ENCODE data around the gene ENOX2. TPM values are rescaled to one million over a fixed set of nuclear protein-coding genes. Genes with fewer than 3 reads are reported as not detected.
"Not testable (repeated sequence)": the region's sequence is repeated elsewhere in the genome, so short reads cannot be mapped to it uniquely, and the experiment has no call there.

The ENOX2 gene
- total and polyA plus RNA-seq, 9 donors, result 6.5 to 20.8 (median 16.3) TPM

DNA sequence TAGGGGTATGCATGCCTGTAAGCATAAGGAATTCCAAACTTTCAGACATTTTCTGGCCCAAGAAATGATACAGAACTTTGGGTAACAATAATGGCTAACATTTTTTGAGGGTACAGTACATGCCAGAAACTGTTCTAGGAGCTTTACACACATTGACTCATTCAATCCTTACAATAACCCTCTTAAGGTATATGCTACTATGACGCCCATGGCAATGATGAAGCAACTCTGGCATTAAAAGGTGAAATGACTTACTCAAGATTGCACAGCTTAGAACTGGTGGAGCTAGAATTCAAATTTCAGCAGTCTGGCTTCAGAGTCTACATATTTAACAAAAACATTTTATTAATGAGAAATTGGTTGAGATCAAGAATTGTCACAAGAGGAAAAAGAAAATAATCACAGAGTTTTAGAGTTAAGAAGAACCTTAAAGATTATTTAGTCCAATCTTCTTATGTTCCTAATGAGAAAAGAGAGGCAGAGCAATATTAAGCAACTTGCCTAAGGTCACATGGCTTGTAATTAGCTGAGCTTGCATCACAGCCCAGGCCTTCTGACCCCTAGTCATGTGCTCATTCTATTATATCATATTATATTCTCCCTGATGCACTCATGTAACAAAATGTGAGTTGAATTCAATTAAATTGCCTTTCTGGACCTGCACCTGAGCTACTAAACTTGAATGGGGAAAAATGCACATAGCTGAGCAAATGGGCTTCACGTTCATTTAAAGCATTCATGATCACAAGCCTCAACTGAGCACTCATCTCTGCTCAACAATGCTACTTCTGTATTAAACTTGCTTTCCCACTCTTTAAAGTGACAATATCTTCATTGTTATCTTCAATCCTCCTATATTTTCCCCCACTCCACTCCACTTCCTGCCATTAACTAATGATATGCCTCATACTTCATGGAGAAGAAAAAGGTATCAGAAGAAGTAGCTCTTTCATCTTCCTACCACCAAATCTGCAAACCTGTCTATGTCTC is 73.2 kb downstream of the ENOX2 start:
- no peaks in the 10 kb centered on the region for H3K27me3 ChIP-seq (ENCODE audit: control insufficient read depth, insufficient read depth, low read length)
- no peak overlapping the region for H3K27ac ChIP-seq (ENCODE audit: low read length)
- H3K4me1 ChIP-seq (ENCODE audit: control insufficient read depth, insufficient read depth, low read length), result no peaks in the 10 kb centered on the region
- no peak overlapping the region for H3K4me3 ChIP-seq (ENCODE audit: low read length)
- H3K36me3 ChIP-seq (ENCODE audit: control insufficient read depth, insufficient read depth, low read length), result no peaks in the 10 kb centered on the region
- DNase-seq, result no peak
- WGBS (ENCODE audit: insufficient coverage), result 82% methylated on average over 1 of the region's 2 CpGs
- no peaks in the 10 kb centered on the region for H3K9me3 ChIP-seq (replicated peaks; ENCODE audit: control insufficient read depth, low read depth, low read length)

DNA sequence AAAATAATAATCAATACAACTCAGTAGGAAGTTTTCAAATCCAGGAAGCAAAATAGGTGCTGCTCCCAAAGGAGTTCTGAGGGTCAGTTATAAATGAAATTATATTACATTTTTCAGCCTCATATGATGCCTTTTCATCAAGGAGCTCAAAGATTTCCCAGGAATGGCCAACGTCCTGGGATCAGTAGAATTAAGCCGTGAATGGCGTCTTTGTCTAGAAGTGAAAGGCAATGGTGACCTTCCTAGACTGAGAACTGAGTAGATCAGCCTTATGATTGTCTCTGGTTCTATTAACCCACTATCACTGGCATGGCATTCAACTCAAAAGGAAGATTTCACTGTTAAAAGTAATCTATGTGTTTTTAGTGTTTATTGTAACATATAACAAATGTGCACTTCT is 74.4 kb downstream of the ENOX2 start:
- Histone ChIP-seq H3K4me3 (ENCODE audit: low read length) (no peak overlapping the region), H3K4me1 (ENCODE audit: control insufficient read depth, insufficient read depth, low read length) (no peaks in the 10 kb centered on the region), H3K36me3 (ENCODE audit: control insufficient read depth, insufficient read depth, low read length) (no peaks in the 10 kb centered on the region), H3K9me3 (replicated peaks; ENCODE audit: control insufficient read depth, low read depth, low read length) (no peaks in the 10 kb centered on the region), H3K27me3 (ENCODE audit: control insufficient read depth, insufficient read depth, low read length) (no peaks in the 10 kb centered on the region), H3K27ac (ENCODE audit: low read length) (no peak overlapping the region)
- 80% methylated on average over 3 of the region's 3 CpGs for WGBS (ENCODE audit: insufficient coverage)
- no peak for DNase-seq

DNA sequence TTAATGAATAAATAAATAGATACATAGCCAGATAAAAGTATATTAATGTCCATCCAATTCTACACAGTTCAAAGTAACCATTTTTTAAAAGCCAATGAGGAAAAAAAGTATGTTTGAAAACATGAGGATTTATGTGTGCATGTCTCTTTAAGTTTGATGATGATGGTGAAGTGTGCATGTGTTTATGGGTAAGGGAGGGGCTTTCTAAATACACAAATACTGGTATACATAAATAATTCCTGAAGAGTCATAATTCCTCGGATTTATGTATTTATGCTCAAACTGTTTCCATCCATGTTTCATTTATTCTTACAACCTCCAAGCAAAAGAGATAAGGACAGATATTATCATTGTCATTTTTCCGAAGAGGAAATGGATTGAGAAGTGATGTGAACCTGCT is 75.4 kb downstream of the ENOX2 start:
- no peak for DNase-seq
- no CpG with 5 or more reads among the region's 2 CpGs for WGBS (ENCODE audit: insufficient coverage)
- Histone ChIP-seq H3K9me3 (replicated peaks; ENCODE audit: control insufficient read depth, low read depth, low read length) (no peaks in the 10 kb centered on the region), H3K27me3 (ENCODE audit: control insufficient read depth, insufficient read depth, low read length) (no peaks in the 10 kb centered on the region), H3K36me3 (ENCODE audit: control insufficient read depth, insufficient read depth, low read length) (no peaks in the 10 kb centered on the region), H3K4me3 (ENCODE audit: low read length) (no peak overlapping the region), H3K27ac (ENCODE audit: low read length) (no peak overlapping the region), H3K4me1 (ENCODE audit: control insufficient read depth, insufficient read depth, low read length) (no peaks in the 10 kb centered on the region)

DNA sequence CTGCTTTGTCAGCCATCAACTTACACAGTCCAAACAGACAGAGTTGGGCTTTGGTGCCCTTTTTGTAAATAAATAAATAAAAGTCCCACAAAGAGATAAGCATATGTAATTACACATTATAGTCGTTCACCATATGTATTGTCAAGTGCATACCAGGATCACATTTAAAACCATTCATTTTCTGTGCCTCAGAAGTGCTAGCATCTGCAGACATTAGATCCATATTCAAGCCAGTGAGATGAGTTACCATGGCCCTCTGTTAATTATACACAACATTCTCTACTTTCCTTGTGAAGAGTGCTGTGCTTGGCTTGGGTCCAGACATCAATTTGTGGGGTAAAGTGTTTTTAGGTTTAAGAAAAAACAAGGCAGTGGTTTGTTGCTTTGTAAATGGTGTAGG is 76.8 kb downstream of the ENOX2 start:
- DNase-seq, result no peak
- no peaks in the 10 kb centered on the region for H3K4me1 ChIP-seq (ENCODE audit: control insufficient read depth, insufficient read depth, low read length)
- no peaks in the 10 kb centered on the region for H3K27me3 ChIP-seq (ENCODE audit: control insufficient read depth, insufficient read depth, low read length)
- no CpG with 5 or more reads among the region's 1 CpG for WGBS (ENCODE audit: insufficient coverage)
- H3K27ac ChIP-seq (ENCODE audit: low read length), result no peak overlapping the region
- H3K36me3 ChIP-seq (ENCODE audit: control insufficient read depth, insufficient read depth, low read length), result no peaks in the 10 kb centered on the region
- no peaks in the 10 kb centered on the region for H3K9me3 ChIP-seq (replicated peaks; ENCODE audit: control insufficient read depth, low read depth, low read length)
- H3K4me3 ChIP-seq (ENCODE audit: low read length), result no peak overlapping the region

DNA sequence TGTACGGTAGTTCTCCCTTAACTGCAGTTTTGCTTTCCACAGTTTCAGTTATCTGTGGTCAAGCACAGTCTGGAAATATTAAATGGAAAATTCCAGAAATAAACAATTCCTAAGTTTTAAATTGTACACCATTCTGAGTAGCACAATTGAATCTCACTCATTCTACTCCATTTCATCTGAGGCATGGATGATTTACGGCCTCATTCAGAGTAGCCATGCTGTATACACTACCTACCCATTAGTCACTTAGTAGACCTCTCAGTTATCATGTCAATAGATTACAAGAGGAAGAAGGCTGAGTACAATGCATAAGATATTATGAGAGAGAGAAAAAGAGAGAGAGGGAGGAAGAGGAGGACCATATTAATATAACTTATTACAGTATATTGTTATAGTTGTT is 77.5 kb downstream of the ENOX2 start:
- Histone ChIP-seq H3K4me1 (ENCODE audit: control insufficient read depth, insufficient read depth, low read length) (no peaks in the 10 kb centered on the region), H3K27ac (ENCODE audit: low read length) (no peak overlapping the region), H3K27me3 (ENCODE audit: control insufficient read depth, insufficient read depth, low read length) (no peaks in the 10 kb centered on the region), H3K36me3 (ENCODE audit: control insufficient read depth, insufficient read depth, low read length) (no peaks in the 10 kb centered on the region), H3K4me3 (ENCODE audit: low read length) (no peak overlapping the region), H3K9me3 (replicated peaks; ENCODE audit: control insufficient read depth, low read depth, low read length) (no peaks in the 10 kb centered on the region)
- WGBS (ENCODE audit: insufficient coverage), result no CpG with 5 or more reads among the region's 2 CpGs
- no peak for DNase-seq

DNA sequence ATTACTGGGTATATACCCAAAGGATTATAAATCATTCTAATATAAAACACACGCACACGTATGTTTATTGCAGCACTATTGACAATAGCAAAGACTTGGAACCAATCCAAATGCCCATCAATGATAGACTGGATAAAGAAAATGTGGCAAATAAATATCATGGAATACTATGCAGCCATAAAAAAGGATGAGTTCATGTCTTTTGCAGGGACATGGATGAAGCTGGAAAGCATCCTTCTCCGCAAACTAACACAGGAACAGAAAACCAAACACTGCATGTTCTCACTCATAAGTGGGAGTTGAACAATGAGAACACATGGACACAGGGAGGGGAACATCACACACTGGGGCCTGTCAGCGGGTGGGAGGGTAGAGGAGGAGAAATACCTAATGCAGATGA is 83.6 kb downstream of the ENOX2 start:
- not testable (repeated sequence) for DNase-seq; H3K9me3 ChIP-seq (replicated peaks; ENCODE audit: control insufficient read depth, low read depth, low read length); H3K4me3 ChIP-seq (ENCODE audit: low read length); H3K36me3 ChIP-seq (ENCODE audit: control insufficient read depth, insufficient read depth, low read length); H3K27me3 ChIP-seq (ENCODE audit: control insufficient read depth, insufficient read depth, low read length); H3K4me1 ChIP-seq (ENCODE audit: control insufficient read depth, insufficient read depth, low read length); H3K27ac ChIP-seq (ENCODE audit: low read length)
- no CpG with 5 or more reads among the region's 4 CpGs for WGBS (ENCODE audit: insufficient coverage)

DNA sequence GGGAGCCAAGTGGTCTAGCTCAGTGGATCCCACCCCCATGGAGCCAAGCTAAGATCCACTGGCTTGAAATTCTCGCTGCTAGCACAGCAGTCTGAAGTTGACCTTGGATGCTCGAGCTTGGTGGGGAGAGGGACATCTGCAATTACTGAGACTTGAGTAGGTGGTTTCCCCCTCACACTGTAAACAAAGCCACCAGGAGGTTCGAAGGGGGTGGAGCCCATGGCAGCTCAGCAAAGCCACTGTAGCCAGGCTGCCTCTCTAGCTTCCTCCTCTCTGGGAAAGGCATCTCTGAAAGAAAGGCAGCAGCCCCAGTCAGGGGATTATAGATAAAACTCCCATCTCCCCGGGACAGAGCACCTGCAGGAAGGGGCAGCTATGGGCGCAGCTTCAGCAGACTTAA is 89.1 kb downstream of the ENOX2 start:
- H3K27ac ChIP-seq (ENCODE audit: low read length); H3K36me3 ChIP-seq (ENCODE audit: control insufficient read depth, insufficient read depth, low read length); DNase-seq; H3K4me3 ChIP-seq (ENCODE audit: low read length); H3K9me3 ChIP-seq (replicated peaks; ENCODE audit: control insufficient read depth, low read depth, low read length); H3K4me1 ChIP-seq (ENCODE audit: control insufficient read depth, insufficient read depth, low read length); H3K27me3 ChIP-seq (ENCODE audit: control insufficient read depth, insufficient read depth, low read length): not testable (repeated sequence)
- whole genome bisulfite sequencing (ENCODE audit: insufficient coverage), result 85% methylated on average over 2 of the region's 5 CpGs

DNA sequence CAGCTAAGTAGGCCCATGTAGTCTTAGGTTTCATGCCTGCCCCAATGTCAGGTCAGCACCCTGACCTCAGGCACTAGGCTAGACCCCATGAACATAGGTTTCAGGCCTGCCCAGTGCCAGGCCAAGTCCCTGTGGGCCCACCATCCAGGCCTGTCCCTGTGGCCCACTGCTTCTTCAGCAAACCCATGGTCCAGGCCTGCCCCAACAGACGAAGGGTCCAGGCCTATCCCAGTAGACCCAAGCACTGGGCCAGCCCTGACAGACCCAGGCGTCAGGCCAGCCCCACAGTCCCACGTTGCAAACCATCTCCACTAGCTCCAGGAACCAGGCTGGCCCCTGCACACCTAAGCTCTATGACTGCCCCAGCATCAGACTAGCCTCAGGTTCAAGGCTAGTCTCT is 92.4 kb downstream of the ENOX2 start:
- 51% methylated on average over 3 of the region's 3 CpGs for WGBS (ENCODE audit: insufficient coverage)
- no peaks in the 10 kb centered on the region for H3K27me3 ChIP-seq (ENCODE audit: control insufficient read depth, insufficient read depth, low read length)
- H3K27ac ChIP-seq (ENCODE audit: low read length), result no peak overlapping the region
- no peak for DNase-seq
- H3K4me1 ChIP-seq (ENCODE audit: control insufficient read depth, insufficient read depth, low read length), result no peaks in the 10 kb centered on the region
- H3K9me3 ChIP-seq (replicated peaks; ENCODE audit: control insufficient read depth, low read depth, low read length), result no peaks in the 10 kb centered on the region
- no peaks in the 10 kb centered on the region for H3K36me3 ChIP-seq (ENCODE audit: control insufficient read depth, insufficient read depth, low read length)
- no peak overlapping the region for H3K4me3 ChIP-seq (ENCODE audit: low read length)

DNA sequence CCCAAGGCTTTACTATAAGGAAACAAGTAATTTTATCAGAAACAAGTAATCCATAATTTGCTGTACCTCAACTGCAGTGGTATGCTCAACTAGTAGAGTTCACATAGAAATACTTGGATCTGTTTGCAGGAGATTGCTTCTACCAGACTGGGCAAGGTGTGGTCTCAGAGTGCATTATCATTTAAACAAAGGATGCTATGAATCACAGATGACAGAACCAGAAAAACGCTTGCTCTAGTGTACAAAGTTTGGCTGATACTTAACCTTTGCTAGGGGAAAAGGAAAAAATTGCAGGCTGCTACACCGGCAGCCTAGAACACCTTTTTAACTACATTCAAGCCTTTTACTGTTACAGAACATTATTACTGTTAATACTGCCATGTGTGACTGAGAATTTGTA is 97.1 kb downstream of the ENOX2 start:
- DNase-seq, result no peak
- Histone ChIP-seq H3K4me3 (ENCODE audit: low read length) (no peak overlapping the region), H3K27ac (ENCODE audit: low read length) (no peak overlapping the region), H3K36me3 (ENCODE audit: control insufficient read depth, insufficient read depth, low read length) (no peaks in the 10 kb centered on the region), H3K4me1 (ENCODE audit: control insufficient read depth, insufficient read depth, low read length) (no peaks in the 10 kb centered on the region), H3K9me3 (replicated peaks; ENCODE audit: control insufficient read depth, low read depth, low read length) (no peaks in the 10 kb centered on the region), H3K27me3 (ENCODE audit: control insufficient read depth, insufficient read depth, low read length) (peaks cover 1% of the 10 kb centered on the region)
- WGBS (ENCODE audit: insufficient coverage), result no CpG with 5 or more reads among the region's 2 CpGs

DNA sequence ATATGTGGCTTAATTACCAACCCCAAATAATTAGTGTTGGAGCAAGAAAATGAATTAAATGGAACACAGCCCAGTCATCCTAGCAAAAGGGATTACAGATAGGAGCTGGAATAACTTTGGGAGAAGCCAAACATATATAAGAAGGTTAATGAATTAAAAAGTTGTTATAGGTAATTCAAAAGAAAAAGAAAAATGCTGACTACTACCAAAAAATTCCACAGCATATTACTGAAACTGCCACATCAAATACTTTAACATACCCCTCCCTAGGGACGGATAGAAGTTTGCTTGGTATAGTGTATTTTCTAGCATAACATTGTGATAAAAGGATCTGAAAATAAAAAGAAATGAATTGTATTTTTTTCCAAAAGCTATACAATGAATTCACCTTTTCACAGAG is 99.5 kb downstream of the ENOX2 start:
- no peaks in the 10 kb centered on the region for H3K36me3 ChIP-seq (ENCODE audit: control insufficient read depth, insufficient read depth, low read length)
- H3K9me3 ChIP-seq (replicated peaks; ENCODE audit: control insufficient read depth, low read depth, low read length), result no peaks in the 10 kb centered on the region
- H3K4me1 ChIP-seq (ENCODE audit: control insufficient read depth, insufficient read depth, low read length), result no peaks in the 10 kb centered on the region
- DNase-seq, result no peak
- H3K27ac ChIP-seq (ENCODE audit: low read length), result no peak overlapping the region
- WGBS (ENCODE audit: insufficient coverage), result no CpG with 5 or more reads among the region's 1 CpG
- no peak overlapping the region for H3K4me3 ChIP-seq (ENCODE audit: low read length)
- H3K27me3 ChIP-seq (ENCODE audit: control insufficient read depth, insufficient read depth, low read length), result peaks cover 2% of the 10 kb centered on the region

Measured in muscle of leg (tissue), 11 donors.